Measurements from ENCODE around the gene RSKR. TPM values are rescaled to one million over a fixed set of nuclear protein-coding genes. Genes with fewer than 3 reads are reported as not detected.
"Not testable (repeated sequence)": the region's sequence is repeated elsewhere in the genome, so short reads cannot be mapped to it uniquely, and the experiment has no call there.

Gene RSKR
- total RNA-seq, 5 donors from 2014 or later (not counting 1 experiment from before 2014, with no cell fraction given), result 14.2 to 26.1 (median 21.9) TPM

GRCh38 chr17:28579526-28579925 is 34.5 kb downstream of the RSKR start:
- Histone ChIP-seq H3K4me3 (ENCODE audit: control insufficient read depth in 1 of 2, extremely low read depth in 1 of 2, low read length in 1 of 2) (no peak overlapping the region), H3K4me1 (ENCODE audit: control insufficient read depth in 1 of 2, extremely low read depth in 1 of 2, insufficient read depth in 2 of 2, low read length in 2 of 2) (peaks cover 2 to 21% of the 10 kb centered on the region in 2 experiments), H3K27ac (ENCODE audit: low read length) (no peak overlapping the region), H3K9me3 (no peaks in the 10 kb centered on the region), H3K27me3 (replicated peaks in 1 of 2; ENCODE audit: control insufficient read depth in 2 of 2, extremely low read depth in 1 of 2, insufficient read depth in 2 of 2, low read length in 1 of 2) (no peaks in the 10 kb centered on the region), H3K36me3 (ENCODE audit: control insufficient read depth in 2 of 2, extremely low read depth in 1 of 2, insufficient read depth in 1 of 2, low read length in 1 of 2) (peaks cover 3 to 11% of the 10 kb centered on the region in 2 donors)
- no peak for DNase-seq
- H3K27ac Mint-ChIP-seq, result no peak overlapping the region
- no peaks in the 10 kb centered on the region for H3K27me3 Mint-ChIP-seq
- ChIA-PET POLR2A (interaction anchor here in 1 of 2 donors (0.7 kb wide), 1 partner anchor 63 kb away, joined by 4 read pairs; no protein-coding TSS in a partner anchor), CTCF (interaction anchor here in 1 of 2 donors (0.7 kb wide), 1 partner anchor 10 kb away, joined by 3 read pairs; no protein-coding TSS in a partner anchor)
- H3K9me3 Mint-ChIP-seq, result no peaks in the 10 kb centered on the region
- ATAC-seq (replicated peaks in 1 of 4), result no peak
- H3K36me3 Mint-ChIP-seq, result no peaks in the 10 kb centered on the region
- H3K4me3 Mint-ChIP-seq, result no peak overlapping the region
- WGBS (ENCODE audit: insufficient coverage), result 60% methylated on average over 1 of the region's 4 CpGs
- H3K4me1 Mint-ChIP-seq, result peaks cover 15 to 21% (median 18%) of the 10 kb centered on the region in 3 donors

- POLR2A ChIA-PET, result interaction anchor here (0.5 to 0.6 kb wide), 2 partner anchors 41 to 83 kb away, joined by 3 read pairs; partner anchors contain the start of genes SDF2 (in 1 of the 2) and SUPT6H (in 1 of the 2)
- peaks cover 2 to 21% of the 10 kb centered on the region in 2 experiments for H3K4me1 ChIP-seq (ENCODE audit: control insufficient read depth in 1 of 2, extremely low read depth in 1 of 2, insufficient read depth in 2 of 2, low read length in 2 of 2)
- WGBS (ENCODE audit: insufficient coverage), result 100% methylated on average over 2 of the region's 8 CpGs
- no peak overlapping the region for H3K4me3 ChIP-seq (ENCODE audit: control insufficient read depth in 1 of 2, extremely low read depth in 1 of 2, low read length in 1 of 2)
- DNase-seq, result no peak
- H3K27me3 Mint-ChIP-seq, result no peaks in the 10 kb centered on the region
- H3K4me1 Mint-ChIP-seq, result peaks cover 16 to 25% (median 22%) of the 10 kb centered on the region in 3 donors
- peaks cover 4% of the 10 kb centered on the region for H3K36me3 Mint-ChIP-seq
- peaks cover 8 to 10% of the 10 kb centered on the region in 2 donors for H3K36me3 ChIP-seq (ENCODE audit: control insufficient read depth in 2 of 2, extremely low read depth in 1 of 2, insufficient read depth in 1 of 2, low read length in 1 of 2)
- H3K27ac Mint-ChIP-seq, result peak overlapping the region in 1 of 2 donors; percentile 11
- H3K4me3 Mint-ChIP-seq, result no peak overlapping the region
- ATAC-seq (replicated peaks in 1 of 4), result no peak
- no peaks in the 10 kb centered on the region for H3K9me3 Mint-ChIP-seq
- no peaks in the 10 kb centered on the region for H3K27me3 ChIP-seq (replicated peaks in 1 of 2; ENCODE audit: control insufficient read depth in 2 of 2, extremely low read depth in 1 of 2, insufficient read depth in 2 of 2, low read length in 1 of 2)
- H3K27ac ChIP-seq (ENCODE audit: low read length), result no peak overlapping the region
- no peaks in the 10 kb centered on the region for H3K9me3 ChIP-seq
- CTCF ChIA-PET, result interaction anchor here in 1 of 2 donors (0.5 kb wide), 1 partner anchor 714 kb away, joined by 3 read pairs; no protein-coding TSS in a partner anchor
These were observed 35.5 kb downstream of the RSKR start for GRCh38 chr17:28578246-28579195.

GRCh38 chr17:28577466-28577824 is 36.5 kb downstream of the RSKR start:
- Histone ChIP-seq H3K27me3 (replicated peaks in 1 of 2; ENCODE audit: control insufficient read depth in 2 of 2, extremely low read depth in 1 of 2, insufficient read depth in 2 of 2, low read length in 1 of 2) (no peaks in the 10 kb centered on the region), H3K4me3 (ENCODE audit: control insufficient read depth in 1 of 2, extremely low read depth in 1 of 2, low read length in 1 of 2) (peak overlapping the region in 1 of 2 donors; percentile 40), H3K9me3 (no peaks in the 10 kb centered on the region), H3K4me1 (ENCODE audit: control insufficient read depth in 1 of 2, extremely low read depth in 1 of 2, insufficient read depth in 2 of 2, low read length in 2 of 2) (peaks cover 3 to 28% of the 10 kb centered on the region in 2 experiments), H3K36me3 (ENCODE audit: control insufficient read depth in 2 of 2, extremely low read depth in 1 of 2, insufficient read depth in 1 of 2, low read length in 1 of 2) (peaks cover 8 to 10% of the 10 kb centered on the region in 2 donors), H3K27ac (ENCODE audit: low read length) (peak overlapping the region; percentile 54)
- H3K4me3 Mint-ChIP-seq, result peak overlapping the region in 1 of 3 donors; percentile 85
- WGBS (ENCODE audit: insufficient coverage), result 100% methylated on average over 1 of the region's 3 CpGs
- ChIA-PET CTCF (interaction anchor here (0.6 to 1.7 kb wide), 5 partner anchors 19 to 69 kb away, joined by 3 to 9 read pairs (median 4); partner anchors contain the start of gene SPAG5 (in 1 of the 2)), POLR2A (interaction anchor here in 1 of 2 donors (1.4 kb wide), 1 partner anchor 22 kb away, joined by 15 read pairs; no protein-coding TSS in a partner anchor)
- H3K9me3 Mint-ChIP-seq, result no peaks in the 10 kb centered on the region
- no peaks in the 10 kb centered on the region for H3K27me3 Mint-ChIP-seq
- H3K36me3 Mint-ChIP-seq, result peaks cover 4% of the 10 kb centered on the region
- DNase-seq, result no peak
- H3K4me1 Mint-ChIP-seq, result peaks cover 24 to 34% (median 33%) of the 10 kb centered on the region in 3 donors
- H3K27ac Mint-ChIP-seq, result peak overlapping the region in 1 of 2 donors; percentile 34
- ATAC-seq (replicated peaks in 1 of 4), result no peak

- ChIA-PET CTCF (interaction anchor here (0.6 to 2.0 kb wide), 8 partner anchors 19 to 567 kb away, joined by 3 to 9 read pairs (median 4); partner anchors contain the start of gene SPAG5 (in 1 of the 2)), POLR2A (interaction anchor here in 1 of 2 donors (0.6 to 1.4 kb wide), 3 partner anchors 23 to 106 kb away, joined by 3 to 15 read pairs (median 3); no protein-coding TSS in a partner anchor)
- peak; percentile 95 to 100 (median 98) for DNase-seq
- Histone ChIP-seq H3K36me3 (ENCODE audit: control insufficient read depth in 2 of 2, extremely low read depth in 1 of 2, insufficient read depth in 1 of 2, low read length in 1 of 2) (peaks cover 8 to 10% of the 10 kb centered on the region in 2 donors), H3K27me3 (replicated peaks in 1 of 2; ENCODE audit: control insufficient read depth in 2 of 2, extremely low read depth in 1 of 2, insufficient read depth in 2 of 2, low read length in 1 of 2) (no peaks in the 10 kb centered on the region), H3K27ac (ENCODE audit: low read length) (peak within 1 kb of the TSS; percentile 54), H3K4me1 (ENCODE audit: control insufficient read depth in 1 of 2, extremely low read depth in 1 of 2, insufficient read depth in 2 of 2, low read length in 2 of 2) (peaks cover 8 to 33% of the 10 kb centered on the region in 2 experiments), H3K4me3 (ENCODE audit: control insufficient read depth in 1 of 2, extremely low read depth in 1 of 2, low read length in 1 of 2) (peak within 1 kb of the TSS; percentile 38 to 40), H3K9me3 (no peaks in the 10 kb centered on the region)
- peaks cover 4% of the 10 kb centered on the region for H3K36me3 Mint-ChIP-seq
- H3K27ac Mint-ChIP-seq, result peak within 1 kb of the TSS; percentile 87 to 95
- H3K27me3 Mint-ChIP-seq, result no peaks in the 10 kb centered on the region
- ATAC-seq (replicated peaks in 1 of 4), result peak; percentile 96 to 99 (median 96)
- 7% methylated on average over 16 of the region's 26 CpGs for WGBS (ENCODE audit: insufficient coverage)
- H3K9me3 Mint-ChIP-seq, result no peaks in the 10 kb centered on the region
- H3K4me3 Mint-ChIP-seq, result peak within 1 kb of the TSS; percentile 78 to 85 (median 80)
- peaks cover 29 to 39% (median 38%) of the 10 kb centered on the region in 3 donors for H3K4me1 Mint-ChIP-seq
These were observed 37.1 kb downstream of the RSKR start, which contains the start of gene ALDOC for GRCh38 chr17:28576758-28577465. Gene ALDOC (minus strand): TSS chr17:28576895. CDS start chr17:28575532, 1,363 bp downstream.

GRCh38 chr17:28576016-28576415 is 38.0 kb downstream of the RSKR start:
- ChIA-PET POLR2A (interaction anchor here in 1 of 2 donors (1.1 kb wide), 2 partner anchors 24 to 27 kb away, joined by 3 to 4 read pairs; no protein-coding TSS in a partner anchor), CTCF (interaction anchor here in 1 of 2 donors (2.0 kb wide), 1 partner anchor 26 kb away, joined by 6 read pairs; no protein-coding TSS in a partner anchor)
- peaks cover 8 to 10% of the 10 kb centered on the region in 2 donors for H3K36me3 ChIP-seq (ENCODE audit: control insufficient read depth in 2 of 2, extremely low read depth in 1 of 2, insufficient read depth in 1 of 2, low read length in 1 of 2)
- Mint-ChIP-seq H3K27ac (peak overlapping the region; percentile 87 to 95), H3K4me1 (peaks cover 34 to 43% (median 41%) of the 10 kb centered on the region in 3 donors), H3K4me3 (peak overlapping the region; percentile 78 to 85 (median 80))
- H3K27ac ChIP-seq (ENCODE audit: low read length); H3K4me3 ChIP-seq (ENCODE audit: control insufficient read depth in 1 of 2, extremely low read depth in 1 of 2, low read length in 1 of 2); H3K36me3 Mint-ChIP-seq; H3K27me3 Mint-ChIP-seq; ATAC-seq (replicated peaks in 1 of 4); H3K9me3 Mint-ChIP-seq; H3K9me3 ChIP-seq; DNase-seq; H3K27me3 ChIP-seq (replicated peaks in 1 of 2; ENCODE audit: control insufficient read depth in 2 of 2, extremely low read depth in 1 of 2, insufficient read depth in 2 of 2, low read length in 1 of 2): not testable (repeated sequence)
- peaks cover 10 to 38% of the 10 kb centered on the region in 2 experiments for H3K4me1 ChIP-seq (ENCODE audit: control insufficient read depth in 1 of 2, extremely low read depth in 1 of 2, insufficient read depth in 2 of 2, low read length in 2 of 2)
- no CpG with 5 or more reads among the region's 3 CpGs for WGBS (ENCODE audit: insufficient coverage)

Measured in T-cell (primary cell).